Measurements from ENCODE around the gene DEPP1.
A peak's percentile ranks its signal among the peaks of the same experiment; 100 is the strongest.
"Not testable (repeated sequence)": the region's sequence is repeated elsewhere in the genome, so short reads cannot be mapped to it uniquely, and the experiment has no call there.

The DEPP1 gene

GRCh38 chr10:44978570-44979280 is at the start of gene DEPP1:
DEPP1 (minus strand) TSS chr10:44978809; CDS start chr10:44978030, 779 bp downstream.
- DNase-seq (ENCODE audit: low read depth) = no peak

DNA sequence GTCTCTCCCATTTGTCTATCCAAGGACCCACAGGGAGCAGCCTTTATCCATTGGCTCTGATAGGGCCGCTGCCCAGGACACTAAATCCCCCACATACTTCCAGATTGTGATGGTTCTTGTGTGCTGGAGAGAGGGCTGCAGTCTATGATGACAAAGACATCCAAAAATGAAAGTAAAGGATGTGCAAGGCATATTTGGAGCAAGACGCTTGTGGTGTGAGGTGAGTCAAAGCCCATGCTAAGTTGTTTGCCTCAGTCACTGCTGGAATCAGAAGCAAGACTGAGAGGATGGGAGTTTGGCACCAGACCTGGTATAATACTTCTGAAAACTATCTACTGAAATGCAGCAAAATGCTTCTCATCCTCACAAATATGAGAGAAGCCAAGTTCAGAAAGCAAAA is 44.8 kb upstream of the DEPP1 start:
- DNase-seq (ENCODE audit: low read depth) = no peak

DNA sequence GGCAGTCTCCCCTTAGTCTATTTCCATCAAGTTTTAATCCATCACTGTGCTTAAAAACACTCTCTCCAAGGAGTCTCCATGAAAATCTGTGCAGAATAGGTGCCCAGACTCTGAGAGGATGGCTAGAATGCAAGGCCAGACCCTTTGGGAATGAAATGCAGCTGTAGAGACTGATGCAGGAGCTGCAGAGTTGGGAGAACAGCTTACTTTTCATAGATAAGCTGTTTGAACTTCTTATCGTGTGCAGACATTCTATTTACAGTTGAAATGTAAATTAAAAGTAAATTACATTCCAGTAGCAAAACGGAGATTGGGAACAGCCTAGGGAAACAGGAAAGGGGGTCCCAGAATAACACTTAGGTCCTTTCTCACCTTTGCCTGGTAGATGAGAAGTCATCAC is 37.0 kb upstream of the DEPP1 start:
- no peak for DNase-seq (ENCODE audit: low read depth)

DNA sequence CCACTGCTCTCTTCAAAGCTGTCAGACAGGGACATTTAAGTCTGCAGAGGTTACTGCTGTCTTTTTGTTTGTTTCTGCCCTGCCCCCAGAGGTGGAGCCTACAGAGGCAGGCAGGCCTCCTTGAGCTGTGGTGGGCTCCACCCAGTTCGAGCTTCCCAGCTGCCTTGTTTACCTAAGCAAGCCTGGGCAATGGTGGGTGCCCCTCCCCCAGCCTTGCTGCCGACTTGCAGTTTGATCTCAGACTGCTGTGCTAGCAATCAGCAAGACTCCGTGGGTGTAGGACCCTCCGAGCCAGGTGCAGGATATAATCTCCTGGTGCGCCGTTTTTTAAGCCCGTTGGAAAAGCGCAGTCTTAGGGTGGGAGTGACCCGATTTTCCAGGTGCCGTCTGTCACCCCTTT is 35.9 kb upstream of the DEPP1 start:
- not testable (repeated sequence) for DNase-seq (ENCODE audit: low read depth)

- peak; percentile 39 for DNase-seq (ENCODE audit: low read depth)
Measured at GRCh38 chr10:45008524-45009161, 30.0 kb upstream of the DEPP1 start.

- DNase-seq (ENCODE audit: low read depth) = no peak
Measured at GRCh38 chr10:45006276-45007030, 27.8 kb upstream of the DEPP1 start.

- DNase-seq (ENCODE audit: low read depth) = no peak
Measured at GRCh38 chr10:45005284-45005683, 26.7 kb upstream of the DEPP1 start.

- no peak for DNase-seq (ENCODE audit: low read depth)
Measured at GRCh38 chr10:45004661-45005060, 26.1 kb upstream of the DEPP1 start.

DNA sequence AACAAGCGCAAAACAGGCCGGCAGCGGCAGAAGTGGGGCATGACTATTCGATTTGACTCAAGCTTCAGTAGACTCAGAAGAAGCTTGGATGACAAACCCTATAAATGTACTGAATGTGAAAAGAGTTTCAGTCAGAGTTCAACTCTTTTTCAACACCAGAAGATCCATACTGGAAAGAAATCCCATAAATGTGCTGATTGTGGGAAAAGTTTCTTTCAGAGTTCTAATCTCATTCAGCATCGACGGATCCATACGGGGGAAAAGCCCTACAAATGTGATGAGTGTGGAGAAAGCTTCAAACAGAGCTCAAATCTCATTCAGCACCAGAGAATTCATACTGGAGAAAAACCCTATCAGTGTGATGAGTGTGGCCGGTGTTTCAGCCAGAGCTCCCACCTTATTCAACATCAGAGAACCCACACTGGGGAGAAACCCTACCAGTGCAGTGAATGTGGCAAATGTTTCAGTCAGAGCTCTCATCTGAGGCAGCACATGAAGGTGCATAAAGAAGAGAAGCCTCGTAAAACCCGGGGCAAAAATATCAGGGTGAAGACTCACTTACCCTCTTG is 24.9 kb upstream of the DEPP1 start:
- DNase-seq (ENCODE audit: low read depth) = no peak

- peak; percentile 26 for DNase-seq (ENCODE audit: low read depth)
Measured at GRCh38 chr10:45001381-45002148, 23.0 kb upstream of the DEPP1 start.

DNA sequence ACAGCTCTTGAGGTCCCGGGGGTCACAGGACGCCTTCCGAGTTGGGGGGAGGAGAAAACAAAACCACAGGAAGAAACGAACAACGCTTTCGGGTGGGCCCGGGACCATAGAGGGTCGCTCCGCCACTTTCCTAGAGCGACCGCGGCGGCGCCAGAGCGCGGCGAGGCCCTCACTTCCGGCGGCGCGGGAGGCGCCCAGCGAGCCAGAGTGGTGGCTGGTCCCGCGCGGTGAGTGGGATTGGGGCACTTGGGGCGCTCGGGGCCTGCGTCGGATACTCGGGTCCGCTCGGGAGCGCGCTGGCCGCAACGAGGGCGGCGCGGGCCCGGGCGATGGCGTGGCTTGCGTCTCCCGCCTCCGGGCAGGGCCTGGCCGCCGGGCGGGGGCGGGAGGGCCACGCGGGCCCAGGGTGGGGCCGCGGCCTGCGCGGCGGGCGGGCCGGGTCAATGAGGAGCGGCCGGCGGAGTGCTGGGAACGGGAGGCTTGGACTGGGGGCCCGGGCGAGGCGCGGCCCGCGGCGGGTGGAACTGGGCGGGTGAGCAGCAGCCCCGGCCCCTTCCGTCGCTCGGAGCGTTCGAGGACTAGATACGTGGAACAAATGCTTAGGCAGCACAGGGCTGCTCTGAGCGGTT is 22.3 kb upstream of the DEPP1 start, which contains the start of gene ZNF22:
ZNF22 (plus strand) TSS at position 172 of the 629 bp plus-strand sequence. CDS start 2,446 bp downstream, outside the sequence.
- DNase-seq (ENCODE audit: low read depth) = peak; percentile 42

- no peak for DNase-seq (ENCODE audit: low read depth)
Measured at GRCh38 chr10:45000138-45000751, 21.6 kb upstream of the DEPP1 start.

DNA sequence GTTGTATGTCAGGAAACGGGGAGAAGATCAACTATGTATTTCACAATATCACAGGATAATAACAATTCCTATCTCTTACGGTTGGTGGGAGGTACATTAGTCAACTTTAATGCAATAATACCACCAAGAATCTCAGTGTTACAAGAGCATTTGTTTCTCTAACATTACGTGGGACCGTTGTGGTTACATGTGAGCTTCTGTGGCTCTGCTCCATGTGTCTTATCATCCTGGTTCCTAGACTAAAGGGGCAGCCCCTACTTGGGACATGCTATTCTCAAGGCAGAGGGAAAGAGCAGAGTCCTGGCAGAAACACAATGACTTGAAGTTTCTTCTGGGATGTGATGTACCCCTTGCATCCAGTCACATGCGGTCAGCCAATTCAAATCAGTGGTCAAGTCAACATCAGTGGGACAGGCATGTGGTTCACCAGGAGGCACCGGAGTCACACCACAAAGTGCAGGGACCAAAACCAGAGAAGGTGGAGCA is 19.6 kb upstream of the DEPP1 start:
- no peak for DNase-seq (ENCODE audit: low read depth)

DNA sequence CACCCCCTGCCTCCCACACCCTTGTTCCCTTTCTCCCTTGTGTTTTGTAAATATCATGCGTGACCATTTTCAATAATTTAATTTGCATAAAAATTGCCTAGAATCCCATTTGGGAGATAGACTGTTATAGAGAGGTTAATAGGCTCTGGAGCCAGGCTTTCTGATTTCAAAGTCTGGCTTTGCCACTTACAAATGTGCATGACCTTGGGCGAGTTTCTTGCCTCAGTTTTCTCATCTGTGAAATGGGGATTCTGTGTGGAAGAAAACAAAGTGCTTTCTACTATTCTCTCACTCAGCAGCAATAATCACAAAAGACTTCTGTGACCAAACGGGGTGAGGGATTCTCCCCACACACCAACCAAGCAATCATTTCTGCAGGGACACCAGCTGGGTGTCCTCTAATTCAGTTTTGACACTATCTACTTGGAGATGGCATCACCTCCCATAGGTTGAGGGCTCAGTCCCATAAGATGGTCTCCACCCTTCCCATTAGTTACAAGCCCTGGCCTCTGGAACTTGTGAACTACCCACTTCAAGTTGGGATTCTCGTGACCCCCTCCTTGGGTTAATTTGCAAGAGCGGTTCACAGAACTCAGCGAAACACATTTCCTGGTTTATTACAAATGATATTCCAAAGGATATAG is 18.6 kb upstream of the DEPP1 start:
- no peak for DNase-seq (ENCODE audit: low read depth)

DNA sequence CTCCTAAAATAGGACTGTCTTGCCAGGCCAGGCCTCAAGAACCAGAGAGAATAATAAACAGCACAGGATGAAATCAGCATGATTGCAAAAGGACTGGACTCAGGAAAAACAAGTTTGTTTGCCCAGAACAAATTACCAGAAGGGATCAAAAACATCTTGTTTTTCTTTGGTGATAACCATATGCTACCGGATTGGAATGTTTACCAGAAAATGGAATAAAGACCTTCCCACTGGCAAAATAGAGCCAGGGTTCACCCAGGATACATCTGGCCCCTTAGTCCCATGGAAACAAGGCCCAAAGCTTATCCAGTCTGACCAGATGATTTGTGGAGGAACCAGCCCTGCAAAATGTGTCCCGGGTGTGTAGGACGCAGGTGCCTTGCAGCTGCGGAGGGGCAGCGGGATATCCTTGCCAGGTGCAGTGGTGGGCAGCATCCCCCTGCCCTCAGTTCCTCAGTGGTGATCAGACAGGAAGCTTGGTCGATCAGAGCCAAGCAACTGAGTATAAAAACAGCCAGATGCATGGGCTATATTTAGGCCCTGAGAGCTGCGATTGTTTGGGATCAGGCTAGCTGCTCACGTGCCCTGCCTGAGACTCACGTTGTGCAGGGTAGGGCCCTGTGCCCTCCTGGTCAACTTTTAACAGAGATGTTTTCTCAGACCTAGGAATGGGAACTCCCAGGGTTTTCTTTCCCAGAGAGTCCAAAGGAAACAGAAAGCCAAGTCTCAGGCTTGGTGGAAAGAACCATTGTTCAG is 17.5 kb upstream of the DEPP1 start:
- DNase-seq (ENCODE audit: low read depth) = no peak

DNA sequence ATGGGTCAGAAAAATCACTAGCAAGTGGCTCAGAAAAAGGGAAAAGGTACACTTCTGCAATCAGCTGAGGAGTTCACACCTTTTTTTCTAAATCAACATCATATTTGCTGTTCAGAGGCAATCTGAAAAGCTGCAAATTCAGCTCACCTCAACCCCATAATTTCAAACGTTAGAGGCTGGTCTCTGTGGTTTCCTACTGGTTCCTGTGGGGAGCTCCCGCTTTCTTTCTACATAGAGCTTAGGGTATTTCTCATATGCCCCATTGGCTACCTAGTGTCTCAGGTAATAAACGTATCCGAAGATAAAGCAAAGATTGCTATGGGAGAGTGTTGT is 16.9 kb upstream of the DEPP1 start:
- DNase-seq (ENCODE audit: low read depth) = no peak

DNA sequence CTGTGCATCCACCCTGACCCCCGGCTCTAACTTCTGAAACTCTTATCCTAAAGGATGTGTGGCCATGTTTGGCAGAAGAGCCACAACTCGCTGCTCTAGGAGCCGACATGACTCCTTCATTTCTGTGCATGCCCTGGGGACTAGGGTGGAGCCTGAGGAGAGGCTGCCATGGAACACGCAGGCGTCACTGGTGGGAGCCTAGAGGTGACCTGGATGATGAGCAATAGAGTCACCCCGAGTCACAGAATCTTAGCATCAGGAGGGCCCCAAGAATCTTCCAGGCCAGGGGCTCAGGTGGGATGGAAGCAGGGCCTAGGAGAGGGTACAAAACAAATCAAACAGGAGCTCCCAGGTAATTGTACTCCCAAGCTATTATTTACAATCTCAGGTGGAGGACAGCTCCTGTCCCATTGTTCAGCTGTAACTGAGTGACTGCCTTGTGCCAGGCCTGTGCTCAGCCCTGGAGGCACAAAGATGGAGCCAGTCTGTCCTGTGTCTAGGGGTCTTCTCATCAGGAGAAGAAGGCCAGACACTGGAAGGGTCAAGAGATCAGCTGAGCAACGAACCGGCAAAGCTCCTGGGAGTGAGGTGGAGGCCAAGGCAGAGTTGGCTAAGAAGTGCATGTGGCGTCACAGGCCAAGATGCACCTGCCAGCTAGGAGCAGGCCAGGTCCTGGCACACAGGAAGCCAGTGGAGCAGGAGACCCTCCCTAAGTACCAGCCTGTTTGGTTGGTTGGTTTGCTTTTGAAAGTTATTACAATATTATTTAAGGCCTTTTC is 16.3 kb upstream of the DEPP1 start:
- DNase-seq (ENCODE audit: low read depth) = no peak

GRCh38 chr10:44993922-44994751 is 15.5 kb upstream of the DEPP1 start:
- DNase-seq (ENCODE audit: low read depth) = no peak
